Forelimb muscle (tissue), 1 donor: ENCODE measurements around the gene PPARGC1A. TPM values are rescaled to one million over a fixed set of nuclear protein-coding genes. Genes with fewer than 3 reads are reported as not detected.

Experiments
- DNase-seq: peaks from one replicate; pipeline ENCODE4 v3.0.0-alpha.2; 2013; ENCODE audit warnings: low read depth
- polyA plus RNA-seq: library from polyadenylated mRNA; unstranded; fragments of 120-200 nt; gene quantifications from one replicate; pipeline ENCODE4 v1.2.1, GENCODE V29; 2013; ENCODE audit not compliant: insufficient read length

Gene PPARGC1A
- polyA plus RNA-seq, 1 donor: 7.5 TPM

DNA sequence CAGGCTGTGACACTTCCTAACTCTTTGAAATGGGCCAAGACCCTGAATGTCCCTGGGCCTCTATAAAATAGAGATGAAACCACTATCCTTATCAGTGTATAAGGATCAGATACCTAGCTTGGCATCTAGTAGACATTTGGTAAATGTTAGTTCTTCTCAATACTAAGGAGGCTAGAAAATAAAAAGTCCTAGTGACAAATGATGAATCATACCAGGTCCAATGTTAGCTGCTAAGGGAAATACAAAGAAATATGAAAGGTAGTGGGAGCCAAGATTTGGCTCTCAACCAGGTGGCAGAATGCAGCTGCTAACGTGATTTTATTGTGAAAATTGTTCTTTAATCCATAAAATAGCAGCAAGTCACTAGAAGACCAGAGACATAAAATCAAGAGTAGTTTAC, 19.8 kb upstream of the PPARGC1A start:
- DNase-seq: no peak

GRCh38 chr4:23906839-23907238, 17.0 kb upstream of the PPARGC1A start:
- DNase-seq: no peak

DNA sequence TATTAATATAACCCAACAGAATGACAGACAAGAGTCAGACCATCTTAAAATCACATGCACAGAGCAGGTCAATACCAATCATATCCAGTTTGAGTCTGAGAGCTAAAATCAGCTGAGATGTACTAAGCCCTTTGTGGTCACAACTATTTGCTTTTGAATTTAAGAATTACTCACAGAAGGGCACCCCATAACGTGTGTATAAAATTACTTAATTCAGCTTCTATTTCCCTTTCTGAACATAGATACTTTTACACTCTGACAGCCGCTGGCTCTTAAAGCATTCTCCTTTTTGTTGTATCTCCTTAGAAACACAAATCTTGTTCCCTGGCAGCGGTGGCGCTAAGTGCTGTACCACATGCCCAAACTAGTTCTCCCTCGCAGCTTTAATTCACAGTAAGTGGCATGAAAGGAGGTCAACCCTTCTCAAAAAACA, 14.8 kb upstream of the PPARGC1A start:
- DNase-seq: no peak

DNA sequence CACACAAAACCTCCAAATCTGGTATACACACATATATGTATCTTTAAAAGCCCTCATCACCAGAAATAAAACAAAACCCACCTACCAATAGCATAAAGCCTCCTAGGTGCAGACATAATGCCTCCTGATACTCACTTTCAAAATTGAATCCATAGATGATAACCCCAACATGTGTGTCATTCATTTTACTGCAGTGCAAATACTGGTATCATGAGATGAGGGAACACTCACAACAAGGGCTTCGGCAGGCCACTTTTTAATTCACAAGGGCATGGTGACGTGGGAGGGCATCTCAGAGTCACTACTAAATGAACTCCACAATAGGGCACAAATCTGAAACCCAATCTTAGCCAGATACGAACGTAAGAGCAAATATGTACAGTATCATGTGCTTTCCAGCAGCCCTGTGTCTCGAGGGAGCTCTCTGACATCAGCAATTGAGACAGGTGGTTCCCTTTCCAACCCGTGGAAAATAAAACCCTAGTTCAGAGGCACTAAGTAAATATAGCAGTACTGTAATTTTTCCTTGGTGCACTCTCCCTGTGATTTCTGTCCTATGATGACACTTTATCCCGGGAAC, 14.1 kb upstream of the PPARGC1A start:
- no peak for DNase-seq

- no peak for DNase-seq
These were observed 12.5 kb upstream of the PPARGC1A start for GRCh38 chr4:23902222-23902804.

GRCh38 chr4:23900636-23901035, 10.8 kb upstream of the PPARGC1A start:
- no peak for DNase-seq

DNA sequence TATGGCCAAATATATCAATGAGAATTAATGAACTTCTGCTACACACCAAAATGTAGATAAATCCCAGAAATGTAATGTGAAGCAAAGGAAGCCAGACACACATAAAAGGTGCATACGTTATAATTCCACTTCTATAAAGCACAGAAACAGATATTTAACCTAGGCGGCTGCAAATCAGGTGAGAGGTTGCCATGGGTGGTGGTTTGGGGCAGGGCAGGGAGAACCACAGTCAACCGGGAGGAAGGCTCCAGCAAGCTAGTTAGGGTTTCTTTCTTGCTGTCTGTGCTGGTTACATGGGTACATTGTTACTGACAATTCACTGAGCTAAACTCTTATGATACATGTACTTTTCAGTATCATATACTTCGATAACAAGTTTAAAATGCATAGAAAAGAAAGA, 9.7 kb upstream of the PPARGC1A start:
- DNase-seq: no peak

- no peak for DNase-seq
These were observed 7.8 kb upstream of the PPARGC1A start for GRCh38 chr4:23897564-23898109.

- no peak for DNase-seq
These were observed 4.2 kb upstream of the PPARGC1A start for GRCh38 chr4:23894021-23894420.

DNA sequence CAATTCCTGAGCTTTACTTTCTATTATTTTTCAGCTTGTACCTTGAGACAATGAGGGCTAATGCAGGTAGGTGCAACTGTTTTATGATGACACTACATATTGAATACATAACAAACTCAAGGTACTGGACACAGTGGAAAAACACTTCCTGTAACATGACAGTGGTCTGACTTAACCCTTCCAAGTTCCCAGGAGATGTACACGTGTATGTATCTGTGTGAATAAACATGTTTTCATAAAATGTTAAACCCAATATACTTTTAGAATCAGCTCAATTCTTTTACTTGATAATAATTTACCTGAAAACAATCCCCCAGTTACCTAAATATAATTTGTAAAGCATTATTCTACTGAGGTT, 1.2 kb upstream of the PPARGC1A start:
- no peak for DNase-seq

DNA sequence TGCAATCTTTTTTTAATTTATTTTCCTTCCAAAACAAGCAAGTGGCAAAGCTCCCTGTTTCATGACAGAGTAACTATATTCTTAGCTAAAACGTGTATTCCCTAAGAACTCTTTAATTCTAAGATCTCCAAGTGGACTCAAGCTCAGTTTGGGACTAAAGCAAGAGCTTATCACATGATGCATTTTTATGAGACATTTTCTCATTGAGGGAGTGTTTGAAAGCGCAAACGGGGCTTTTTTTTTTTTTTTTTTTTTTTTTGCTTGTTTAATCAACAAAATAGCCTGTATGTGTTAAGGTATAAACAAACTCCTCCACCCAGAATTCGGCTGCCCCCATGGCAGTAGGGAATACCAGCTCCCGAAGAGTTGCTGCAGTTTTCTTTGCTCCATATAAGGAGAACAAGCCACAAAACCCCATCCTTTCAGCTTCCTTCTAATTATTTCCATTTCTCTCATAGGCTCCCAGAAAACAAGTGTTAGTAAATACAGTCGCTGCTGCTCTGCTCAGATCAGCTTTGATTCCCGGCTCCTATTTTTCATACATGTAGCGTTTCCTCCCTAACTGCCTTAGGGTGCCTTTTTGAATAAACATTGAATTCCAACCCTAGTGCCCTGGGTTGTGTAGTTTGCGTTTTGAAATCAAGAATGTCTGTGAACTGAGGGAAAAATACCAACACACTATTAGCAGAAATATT, 669 bp upstream of the PPARGC1A start:
- peak; percentile 13 for DNase-seq

GRCh38 chr4:23889391-23889790, 456 bp downstream of the PPARGC1A start:
- no peak for DNase-seq

DNA sequence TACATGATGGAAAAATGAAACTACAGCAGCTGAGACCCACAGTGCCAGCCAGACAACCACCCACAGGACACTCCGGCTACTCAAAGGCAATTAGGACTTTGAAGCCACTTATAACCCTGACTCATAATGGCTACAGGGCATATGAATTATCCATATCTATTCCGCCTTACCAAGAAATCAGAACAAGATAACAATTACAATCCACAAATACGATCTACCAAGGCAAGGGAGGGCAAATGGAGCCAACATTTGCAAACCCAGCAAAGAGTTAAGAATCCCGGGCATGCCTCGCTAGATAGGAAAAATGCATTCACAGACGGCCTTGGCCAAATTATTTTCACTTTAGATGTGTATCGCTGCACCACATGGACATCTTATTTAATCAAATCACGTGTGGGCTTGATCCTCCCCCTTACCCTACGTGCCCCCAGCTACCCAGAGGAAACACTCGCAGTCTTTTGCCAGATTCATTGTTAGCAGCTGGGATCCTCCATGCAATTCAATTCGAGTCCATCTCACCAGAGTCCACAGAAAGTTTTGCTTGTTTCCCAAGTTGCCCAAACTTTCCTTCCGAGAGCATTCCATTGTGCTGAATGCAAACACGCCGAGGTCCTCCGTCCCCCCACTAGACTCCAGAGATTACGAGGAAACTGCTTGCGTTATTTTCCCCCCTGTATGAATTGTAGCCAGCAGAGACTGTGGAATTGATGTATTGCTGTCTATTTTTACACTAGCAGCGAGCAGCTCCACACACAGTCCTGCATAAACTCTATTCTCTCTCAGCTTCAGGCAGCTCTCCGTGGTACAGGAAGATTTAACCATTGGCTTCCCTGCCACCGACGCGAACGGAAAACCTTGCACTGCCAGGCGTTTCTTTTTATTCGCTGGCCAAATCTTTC, 1.2 kb downstream of the PPARGC1A start:
- peak; percentile 31 for DNase-seq

DNA sequence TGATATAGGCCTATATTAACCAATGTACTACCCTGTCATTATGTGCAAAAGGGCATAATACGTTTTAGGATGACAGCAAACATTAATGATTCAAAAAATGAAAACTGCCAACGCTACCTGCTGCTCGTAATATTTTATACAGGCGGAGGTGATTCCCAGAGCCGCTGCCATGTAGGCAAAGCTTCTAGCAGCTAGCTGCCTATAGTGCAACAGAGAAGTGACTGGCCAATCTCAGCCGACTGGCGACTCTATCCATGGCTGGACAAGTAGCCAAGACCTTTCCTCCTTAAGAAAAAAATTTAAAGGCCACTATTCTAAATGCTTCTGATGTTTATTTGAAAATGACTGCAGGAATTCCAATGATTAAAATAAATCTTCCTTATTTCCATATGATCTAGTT, 1.9 kb downstream of the PPARGC1A start:
- no peak for DNase-seq

DNA sequence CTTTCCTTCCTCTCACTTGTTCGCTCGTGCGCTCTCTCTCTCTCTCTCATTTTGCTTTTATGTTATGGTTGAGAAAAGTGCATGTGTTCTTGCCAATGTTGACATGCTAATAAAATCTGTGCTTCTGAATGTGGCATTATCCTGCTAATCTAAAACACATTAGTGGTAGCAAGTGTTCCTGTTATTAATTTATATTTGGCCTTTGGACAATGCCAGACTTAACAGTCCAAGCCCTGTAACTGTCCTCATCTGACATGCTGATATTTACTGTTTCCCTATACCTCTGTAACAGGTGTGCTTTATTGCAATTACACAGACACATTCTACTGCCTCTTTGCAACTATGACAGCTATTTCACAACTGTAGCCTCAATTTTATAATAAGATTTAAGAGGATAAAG, 2.7 kb downstream of the PPARGC1A start:
- DNase-seq: no peak

DNA sequence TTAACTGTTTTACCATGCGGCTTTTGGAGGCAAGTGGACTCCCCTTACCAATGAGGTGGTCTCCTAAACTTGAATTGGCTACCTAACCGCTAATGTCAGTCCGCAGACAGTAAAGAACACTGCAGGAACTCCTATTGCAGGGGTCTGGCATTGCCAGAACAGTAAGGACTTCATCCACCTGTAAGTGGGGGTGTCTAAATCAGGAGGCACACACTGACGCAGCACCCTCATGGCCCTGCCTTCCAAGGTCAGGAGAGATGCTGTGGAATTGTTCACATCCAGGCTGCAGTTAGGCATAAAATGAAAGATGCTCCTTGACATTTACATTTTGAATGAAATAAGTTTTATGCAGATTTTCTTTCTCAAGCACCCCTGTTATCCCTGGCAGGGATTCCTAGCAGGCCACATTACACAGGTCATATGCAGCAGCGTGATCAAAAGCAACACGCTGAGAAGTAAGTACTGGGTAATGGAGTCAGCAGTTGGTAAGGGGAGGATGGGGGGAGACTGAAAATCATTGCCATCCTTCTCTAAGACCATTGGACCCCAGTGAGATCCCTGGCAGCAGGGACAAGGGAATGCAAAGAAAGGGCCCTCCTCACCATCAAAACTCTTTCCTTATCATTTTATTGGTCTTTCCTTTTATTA, 3.8 kb downstream of the PPARGC1A start:
- no peak for DNase-seq

- no peak for DNase-seq
These were observed 5.1 kb downstream of the PPARGC1A start for GRCh38 chr4:23884741-23885140.

- DNase-seq: no peak
These were observed 5.6 kb downstream of the PPARGC1A start for GRCh38 chr4:23884261-23884660.

- DNase-seq: no peak
These were observed 6.8 kb downstream of the PPARGC1A start for GRCh38 chr4:23882976-23883531.

DNA sequence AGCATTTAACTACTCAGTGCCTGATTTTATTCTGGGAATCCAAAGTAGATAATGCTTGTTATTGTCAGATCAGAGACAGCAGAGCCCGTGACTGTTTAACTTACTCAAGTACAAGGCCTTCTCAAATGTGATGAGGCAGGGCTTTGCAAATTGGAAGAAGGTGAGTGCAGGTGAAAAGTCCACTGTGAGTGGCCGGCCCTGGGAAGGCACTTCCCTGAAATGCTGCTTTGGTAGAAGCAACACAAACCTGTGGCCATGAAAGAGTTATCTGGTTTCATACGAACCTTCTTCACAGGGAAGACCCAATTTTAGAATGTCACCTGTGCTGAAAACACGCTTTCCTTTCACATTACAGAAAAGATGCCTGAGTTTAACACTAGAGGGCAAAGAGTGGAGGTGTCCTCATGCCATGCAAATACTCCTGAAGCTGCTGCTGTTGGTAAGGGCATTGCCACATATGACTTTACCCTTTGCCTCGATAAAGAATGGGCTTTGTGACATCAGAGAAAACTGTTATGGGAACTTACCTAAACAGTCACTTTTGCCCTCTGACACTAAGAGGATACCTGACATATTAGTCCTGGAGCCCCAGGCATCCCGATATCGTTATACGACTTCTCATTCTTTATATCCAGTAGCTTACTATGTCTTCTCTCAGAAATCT, 8.0 kb downstream of the PPARGC1A start:
- no peak for DNase-seq

DNA sequence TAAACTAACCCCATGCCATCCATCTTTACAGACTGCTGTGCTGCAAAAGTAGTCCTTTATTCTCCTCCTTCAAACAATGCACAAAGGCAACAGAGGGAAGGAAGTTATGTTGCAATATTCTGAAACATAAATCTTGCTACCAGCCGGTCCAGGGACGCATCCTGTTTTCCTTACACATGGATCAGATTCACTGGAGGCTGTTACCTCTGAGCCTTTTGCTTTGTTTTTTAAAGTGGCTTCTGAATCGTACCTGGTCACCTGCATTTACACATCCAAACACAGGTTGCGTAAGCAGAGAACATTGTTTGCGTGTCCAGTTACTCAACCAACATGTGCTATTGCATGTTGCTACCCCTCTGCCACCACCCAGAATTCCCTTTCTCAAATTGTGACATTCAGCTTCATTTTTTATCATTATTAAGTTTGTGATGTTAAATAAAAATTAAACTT, 8.8 kb downstream of the PPARGC1A start:
- no peak for DNase-seq
